ENCODE measurements around the gene VDAC1. TPM values are rescaled to one million over a fixed set of nuclear protein-coding genes. Genes with fewer than 3 reads are reported as not detected.

VDAC1 gene
- total RNA-seq, 2 donors from 2014 or later = 202 to 226 TPM

DNA sequence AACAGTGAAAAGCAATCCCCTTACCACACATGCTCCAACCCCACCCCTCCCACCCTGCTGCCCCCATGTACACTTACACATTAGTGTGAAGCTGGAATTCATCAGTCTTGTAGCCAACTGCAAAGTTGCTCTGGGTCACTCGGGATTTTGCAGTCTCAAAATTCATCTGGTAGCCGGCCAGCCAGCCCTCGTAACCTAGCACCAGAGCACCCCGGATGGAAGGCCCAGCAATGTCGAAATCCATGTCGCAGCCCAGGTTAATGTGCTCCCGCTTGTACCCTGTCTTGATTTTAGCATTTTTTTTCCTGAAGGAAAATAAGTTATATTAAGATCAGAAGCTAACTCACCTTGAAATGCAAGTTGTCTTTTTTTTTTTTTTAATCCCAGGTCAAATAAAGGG is 24.1 kb downstream of the VDAC1 start:
- Histone ChIP-seq H3K4me1 (ENCODE audit: control insufficient read depth, insufficient read depth, low read length) (no peaks in the 10 kb centered on the region), H3K36me3 (ENCODE audit: control insufficient read depth, insufficient read depth, low read length) (peaks cover 75% of the 10 kb centered on the region), H3K27me3 (ENCODE audit: control insufficient read depth, insufficient read depth, low read length, poor library complexity, severe bottlenecking) (no peaks in the 10 kb centered on the region), H3K9me3 (ENCODE audit: control insufficient read depth, low read length) (no peaks in the 10 kb centered on the region), H3K27ac (ENCODE audit: low read depth, low read length) (no peak overlapping the region), H3K4me3 (ENCODE audit: low read length) (no peak overlapping the region), H3K9ac (ENCODE audit: extremely low read depth, low read length, poor library complexity, severe bottlenecking) (no peak overlapping the region)
- DNase-seq = no peak
- Mint-ChIP-seq H3K36me3 (ENCODE audit: low read depth) (peaks cover 62% of the 10 kb centered on the region), H3K4me1 (no peaks in the 10 kb centered on the region), H3K27ac (no peak overlapping the region), H3K27me3 (ENCODE audit: insufficient read depth) (no peaks in the 10 kb centered on the region), H3K4me3 (no peak overlapping the region), H3K9me3 (no peaks in the 10 kb centered on the region)
- WGBS, 2 experiments (ENCODE audit: insufficient coverage in 1 of 2, insufficient read length in 1 of 2) = 89 to 98% methylated on average over 5 to 7 of the region's 7 CpGs
- TF ChIP-seq, protein P1, sequence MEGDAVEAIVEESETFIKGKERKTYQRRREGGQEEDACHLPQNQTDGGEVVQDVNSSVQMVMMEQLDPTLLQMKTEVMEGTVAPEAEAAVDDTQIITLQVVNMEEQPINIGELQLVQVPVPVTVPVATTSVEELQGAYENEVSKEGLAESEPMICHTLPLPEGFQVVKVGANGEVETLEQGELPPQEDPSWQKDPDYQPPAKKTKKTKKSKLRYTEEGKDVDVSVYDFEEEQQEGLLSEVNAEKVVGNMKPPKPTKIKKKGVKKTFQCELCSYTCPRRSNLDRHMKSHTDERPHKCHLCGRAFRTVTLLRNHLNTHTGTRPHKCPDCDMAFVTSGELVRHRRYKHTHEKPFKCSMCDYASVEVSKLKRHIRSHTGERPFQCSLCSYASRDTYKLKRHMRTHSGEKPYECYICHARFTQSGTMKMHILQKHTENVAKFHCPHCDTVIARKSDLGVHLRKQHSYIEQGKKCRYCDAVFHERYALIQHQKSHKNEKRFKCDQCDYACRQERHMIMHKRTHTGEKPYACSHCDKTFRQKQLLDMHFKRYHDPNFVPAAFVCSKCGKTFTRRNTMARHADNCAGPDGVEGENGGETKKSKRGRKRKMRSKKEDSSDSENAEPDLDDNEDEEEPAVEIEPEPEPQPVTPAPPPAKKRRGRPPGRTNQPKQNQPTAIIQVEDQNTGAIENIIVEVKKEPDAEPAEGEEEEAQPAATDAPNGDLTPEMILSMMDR (conservative IDR thresholded peaks at IDR 0.05) = no peak

DNA sequence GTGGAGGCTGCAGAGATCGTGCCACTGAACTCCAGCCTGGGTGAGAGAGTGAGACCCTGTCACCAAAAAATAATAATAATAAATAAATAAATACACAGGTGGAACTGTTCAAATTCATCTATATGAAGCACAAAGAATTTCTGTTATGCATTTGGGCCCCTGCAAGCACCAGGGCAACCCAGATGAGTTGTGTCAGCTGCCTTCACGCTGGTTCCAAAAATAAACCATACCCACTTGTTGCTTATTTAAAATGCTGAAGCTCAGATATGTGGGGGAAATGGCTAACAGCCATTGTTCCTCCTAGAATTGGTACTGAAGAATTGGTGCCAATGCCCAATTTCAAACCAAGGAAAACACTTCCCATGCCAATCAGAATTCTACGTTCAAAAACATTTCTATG is 25.8 kb downstream of the VDAC1 start:
- Histone ChIP-seq H3K4me1 (ENCODE audit: control insufficient read depth, insufficient read depth, low read length) (no peaks in the 10 kb centered on the region), H3K4me3 (ENCODE audit: low read length) (no peak overlapping the region), H3K9ac (ENCODE audit: extremely low read depth, low read length, poor library complexity, severe bottlenecking) (no peak overlapping the region), H3K9me3 (ENCODE audit: control insufficient read depth, low read length) (no peaks in the 10 kb centered on the region), H3K36me3 (ENCODE audit: control insufficient read depth, insufficient read depth, low read length) (peaks cover 73% of the 10 kb centered on the region), H3K27me3 (ENCODE audit: control insufficient read depth, insufficient read depth, low read length, poor library complexity, severe bottlenecking) (no peaks in the 10 kb centered on the region), H3K27ac (ENCODE audit: low read depth, low read length) (no peak overlapping the region)
- Mint-ChIP-seq H3K27ac (no peak overlapping the region), H3K36me3 (ENCODE audit: low read depth) (peaks cover 58% of the 10 kb centered on the region), H3K27me3 (ENCODE audit: insufficient read depth) (no peaks in the 10 kb centered on the region), H3K4me3 (no peak overlapping the region), H3K4me1 (no peaks in the 10 kb centered on the region), H3K9me3 (no peaks in the 10 kb centered on the region)
- 100% methylated on average over 1 to 2 of the region's 3 CpGs for WGBS, 2 experiments (ENCODE audit: insufficient coverage in 1 of 2, insufficient read length in 1 of 2)
- TF ChIP-seq, protein P1 (conservative IDR thresholded peaks at IDR 0.05) = no peak
- no peak for DNase-seq

DNA sequence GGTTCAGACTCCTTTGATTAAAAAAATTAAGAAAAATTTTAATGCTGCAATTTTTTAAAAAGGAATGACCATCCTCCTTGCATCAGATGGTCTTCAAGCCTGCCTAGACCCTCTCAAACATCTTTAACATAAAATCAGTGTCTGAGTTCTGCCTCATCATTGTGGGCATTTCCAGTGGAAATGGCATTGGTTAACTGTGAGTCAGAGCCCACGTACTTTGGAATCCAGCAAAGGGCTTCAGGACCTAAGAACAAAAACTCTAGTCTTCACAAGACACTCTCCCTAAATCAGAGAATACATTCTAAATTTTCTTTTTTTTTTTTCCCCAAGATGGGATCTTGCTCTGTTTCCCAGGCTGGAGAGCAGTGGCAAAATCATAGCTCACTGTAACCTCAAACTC is 26.9 kb downstream of the VDAC1 start:
- Histone ChIP-seq H3K4me3 (ENCODE audit: low read length) (no peak overlapping the region), H3K27me3 (ENCODE audit: control insufficient read depth, insufficient read depth, low read length, poor library complexity, severe bottlenecking) (no peaks in the 10 kb centered on the region), H3K9ac (ENCODE audit: extremely low read depth, low read length, poor library complexity, severe bottlenecking) (no peak overlapping the region), H3K9me3 (ENCODE audit: control insufficient read depth, low read length) (no peaks in the 10 kb centered on the region), H3K27ac (ENCODE audit: low read depth, low read length) (no peak overlapping the region), H3K36me3 (ENCODE audit: control insufficient read depth, insufficient read depth, low read length) (peaks cover 74% of the 10 kb centered on the region), H3K4me1 (ENCODE audit: control insufficient read depth, insufficient read depth, low read length) (no peaks in the 10 kb centered on the region)
- DNase-seq = no peak
- WGBS, 2 experiments (ENCODE audit: insufficient coverage in 1 of 2, insufficient read length in 1 of 2) = 91 to 100% methylated on average over 1 of the region's 1 CpG
- H3K4me3 Mint-ChIP-seq = no peak overlapping the region
- H3K9me3 Mint-ChIP-seq = no peaks in the 10 kb centered on the region
- peaks cover 59% of the 10 kb centered on the region for H3K36me3 Mint-ChIP-seq (ENCODE audit: low read depth)
- H3K27ac Mint-ChIP-seq = peak overlapping the region; percentile 79
- TF ChIP-seq, protein P1 (conservative IDR thresholded peaks at IDR 0.05) = no peak
- H3K27me3 Mint-ChIP-seq (ENCODE audit: insufficient read depth) = no peaks in the 10 kb centered on the region
- no peaks in the 10 kb centered on the region for H3K4me1 Mint-ChIP-seq
